Activated T-helper 1 cell treated with anti-CD3 and anti-CD28 coated beads, Interleukin-2, amount 50 U/mL, for 16 hours (primary cell): ENCODE measurements around the gene KIF5B.
"Not testable (repeated sequence)": the region's sequence is repeated elsewhere in the genome, so short reads cannot be mapped to it uniquely, and the experiment has no call there.

ENCODE experiments used
- DNase-seq, 2 donors: peaks; one replicate each; pipeline ENCODE4 v3.0.0-alpha.2; 2020; ENCODE audit warnings: low read depth in 1 of 2, low spot score in 1 of 2

Gene KIF5B

DNA sequence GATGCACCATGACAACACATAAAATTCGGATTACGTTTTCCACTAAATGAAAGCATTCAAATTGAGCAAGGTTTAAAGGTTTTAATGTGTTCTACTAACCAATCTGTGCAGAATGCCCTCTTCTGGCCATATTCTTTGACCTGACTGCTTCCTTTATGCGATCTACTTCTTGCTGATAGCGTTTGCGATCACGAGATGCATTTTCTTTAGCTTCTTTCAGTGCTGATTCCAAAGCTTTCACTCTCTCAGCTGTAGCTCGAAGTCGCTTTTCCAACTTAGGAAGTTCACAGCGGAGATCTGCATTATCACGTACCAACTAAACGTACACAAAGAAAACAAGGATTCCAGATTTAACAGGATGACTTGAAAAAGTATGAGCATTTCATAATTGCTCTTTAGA, 39.2 kb downstream of the KIF5B start:
- DNase-seq, result no peak

DNA sequence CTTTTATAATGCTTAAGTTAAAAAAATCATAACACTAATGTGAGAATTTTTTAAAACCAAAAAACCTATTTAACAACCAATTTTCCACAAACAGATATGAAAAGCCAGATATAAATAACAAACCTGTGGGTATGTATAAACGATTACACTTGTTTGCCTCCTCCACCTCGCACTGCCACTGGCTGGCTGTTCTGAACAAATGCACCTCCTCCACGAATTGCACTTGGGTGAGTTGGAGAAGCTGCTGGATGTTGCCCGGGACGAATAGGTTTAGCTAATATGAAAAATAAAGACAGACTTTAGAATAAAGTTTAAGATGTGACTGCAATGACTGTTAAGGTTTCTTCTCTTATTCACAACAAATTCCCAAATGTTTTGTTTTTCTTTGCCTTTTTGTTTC, 40.8 kb downstream of the KIF5B start:
- no peak for DNase-seq

DNA sequence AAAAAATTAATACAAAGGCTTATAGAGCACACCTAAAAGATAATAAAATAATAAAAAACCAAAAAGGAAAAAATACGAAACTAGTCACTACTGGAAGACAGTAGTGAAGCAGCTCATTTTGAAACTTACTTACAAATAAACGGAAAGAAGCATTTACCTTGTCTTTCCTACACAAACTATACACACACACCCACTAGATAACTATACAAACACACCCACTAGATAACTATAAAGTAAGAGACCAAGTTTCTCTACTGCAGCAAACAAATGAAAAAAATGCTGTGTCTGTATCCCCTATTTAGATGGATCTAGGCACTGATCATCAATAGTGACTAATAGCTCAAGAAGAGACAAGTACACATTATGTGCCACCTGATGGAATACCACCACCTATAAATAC, 49.2 kb downstream of the KIF5B start:
- no peak for DNase-seq

DNA sequence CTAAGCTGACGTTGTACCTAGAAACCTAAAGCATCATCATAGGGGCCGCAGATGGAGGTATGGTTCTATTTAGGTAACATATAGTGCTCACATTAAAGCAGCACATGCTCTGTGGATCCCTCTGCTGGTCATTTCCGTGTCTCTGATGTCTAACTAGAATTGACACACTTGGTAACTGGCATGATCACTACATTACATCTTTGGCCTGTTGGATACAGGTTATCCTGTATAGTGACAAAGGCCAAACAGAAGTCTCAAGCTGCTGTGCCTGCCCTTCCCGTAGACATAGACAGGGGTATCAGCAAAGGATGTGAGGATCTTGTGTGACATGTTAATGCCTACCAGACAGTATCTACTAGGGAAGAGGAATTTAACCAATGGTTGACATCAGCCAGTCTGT, 51.2 kb downstream of the KIF5B start:
- no peak for DNase-seq

DNA sequence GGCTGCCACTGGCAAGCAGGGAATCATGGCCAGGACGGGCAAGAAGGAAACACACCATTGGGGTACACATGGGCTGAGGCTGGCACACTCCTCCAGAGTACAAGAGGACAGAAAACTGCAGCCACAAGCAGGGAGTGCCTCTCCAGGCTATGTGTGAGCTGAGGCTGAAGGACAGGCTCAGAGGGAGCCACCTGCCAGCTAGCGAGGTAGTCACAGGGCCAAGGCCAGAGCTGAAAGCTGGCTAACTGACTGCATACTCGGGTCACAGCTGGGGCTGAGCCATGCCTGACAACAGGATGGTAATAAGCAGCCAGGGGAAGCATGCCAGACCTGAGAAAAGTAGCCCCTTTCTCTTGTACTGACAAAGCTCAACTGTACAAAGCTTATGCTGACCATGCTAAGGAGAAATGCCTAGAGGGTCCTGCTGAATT, 52.0 kb downstream of the KIF5B start:
- DNase-seq, result no peak

DNA sequence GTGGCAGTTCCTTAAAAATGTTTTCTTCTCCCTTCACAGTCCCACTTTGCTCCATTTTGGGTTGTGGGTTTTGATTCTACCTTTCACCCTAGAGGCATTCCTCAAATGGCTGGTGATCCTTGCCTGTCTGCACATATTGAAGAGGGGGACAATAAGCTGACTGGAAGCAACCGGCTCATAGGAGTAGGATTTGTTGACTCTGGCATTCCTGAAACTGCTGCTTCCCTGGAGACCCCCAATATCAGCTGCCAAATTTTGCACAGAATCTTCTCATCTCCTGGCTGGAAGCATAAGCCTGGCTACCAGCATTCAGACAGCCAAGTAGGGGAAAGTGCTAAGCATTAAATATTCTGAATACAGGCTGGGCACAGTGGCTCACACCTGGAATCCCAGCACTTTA, 53.7 kb downstream of the KIF5B start:
- DNase-seq, result no peak

DNA sequence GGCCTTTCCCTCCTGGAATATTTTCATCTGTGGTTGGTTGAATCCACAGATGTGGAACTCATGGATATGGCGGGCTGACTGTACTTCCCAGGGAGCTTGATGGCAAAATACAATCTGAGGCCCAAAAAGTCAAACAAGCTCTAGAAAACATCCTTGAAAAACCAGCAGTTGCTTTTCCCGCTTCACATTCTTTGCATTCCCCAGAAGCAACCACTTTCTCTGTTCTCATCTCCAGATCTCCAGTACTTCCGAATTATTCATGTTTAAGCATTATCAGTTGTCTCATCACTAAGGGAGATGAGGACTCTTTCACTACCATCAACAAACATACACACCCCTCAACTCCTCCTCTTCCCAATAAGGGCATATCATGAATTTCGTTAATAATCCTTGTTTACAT, 55.3 kb downstream of the KIF5B start:
- no peak for DNase-seq

DNA sequence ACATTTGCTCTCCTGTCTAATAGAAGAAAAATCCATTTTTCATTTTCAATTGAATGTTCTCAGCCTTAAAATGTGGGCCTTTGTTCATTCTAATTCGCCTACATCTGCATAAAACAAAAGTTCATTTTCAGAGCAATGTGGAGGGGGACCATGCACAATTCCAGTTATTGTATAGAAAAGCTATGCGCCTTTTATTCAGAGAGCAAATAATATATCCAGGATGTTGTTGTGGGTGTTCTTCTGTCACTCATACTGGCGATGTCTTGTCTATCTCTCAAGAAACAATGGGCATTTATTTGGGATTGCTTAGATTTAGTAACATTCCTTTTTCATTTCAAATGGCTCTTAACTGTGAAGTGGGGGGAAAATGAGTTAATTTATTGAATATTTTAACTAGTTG, 56.4 kb downstream of the KIF5B start:
- DNase-seq, result no peak

DNA sequence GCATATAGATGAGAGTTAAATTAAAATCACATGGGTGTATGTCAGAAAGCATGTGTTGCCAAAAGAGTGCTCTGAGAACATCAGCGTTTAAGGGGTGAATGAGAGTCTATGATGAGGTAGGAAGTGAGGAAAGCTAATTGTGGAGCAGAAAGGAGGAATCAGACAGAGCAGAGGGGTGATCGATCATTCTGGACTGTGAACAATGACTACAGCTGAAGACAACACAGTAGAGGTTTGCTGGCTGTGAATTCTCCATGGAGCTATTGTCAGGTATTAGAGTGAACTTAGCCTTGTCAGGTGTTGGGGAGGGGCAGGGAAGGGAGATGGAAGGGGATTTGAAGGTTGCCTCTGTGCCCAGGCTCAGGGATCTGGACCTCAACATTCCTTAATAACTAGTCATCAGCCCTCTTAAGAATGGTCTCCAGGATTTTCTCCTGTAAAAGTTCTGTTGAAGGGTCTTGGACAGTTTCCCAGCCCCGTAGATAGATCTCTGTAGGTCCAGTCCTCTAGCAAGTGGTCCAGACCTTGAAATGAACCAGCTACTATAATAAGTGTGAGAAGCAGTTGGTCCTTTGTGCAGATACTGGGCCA, 57.1 kb downstream of the KIF5B start:
- DNase-seq, result no peak

DNA sequence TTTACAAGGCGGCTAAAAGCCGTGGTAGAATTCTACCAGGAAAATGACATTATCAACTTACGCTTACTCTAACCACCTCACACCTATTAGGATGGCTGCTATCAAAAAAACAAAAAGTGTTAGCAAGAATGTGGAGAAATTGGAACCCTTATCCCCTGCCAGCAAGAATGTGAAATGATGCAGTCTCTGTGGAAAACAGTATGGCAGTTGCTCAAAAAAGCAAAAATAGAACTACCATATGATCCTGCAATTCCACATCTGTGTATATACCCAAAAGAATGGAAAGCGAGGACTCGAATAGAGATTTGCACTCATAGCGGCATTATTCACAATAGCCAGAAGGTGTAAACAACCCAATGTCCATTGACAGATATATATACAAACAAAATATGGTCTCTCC, 61.3 kb downstream of the KIF5B start:
- DNase-seq, result no peak

DNA sequence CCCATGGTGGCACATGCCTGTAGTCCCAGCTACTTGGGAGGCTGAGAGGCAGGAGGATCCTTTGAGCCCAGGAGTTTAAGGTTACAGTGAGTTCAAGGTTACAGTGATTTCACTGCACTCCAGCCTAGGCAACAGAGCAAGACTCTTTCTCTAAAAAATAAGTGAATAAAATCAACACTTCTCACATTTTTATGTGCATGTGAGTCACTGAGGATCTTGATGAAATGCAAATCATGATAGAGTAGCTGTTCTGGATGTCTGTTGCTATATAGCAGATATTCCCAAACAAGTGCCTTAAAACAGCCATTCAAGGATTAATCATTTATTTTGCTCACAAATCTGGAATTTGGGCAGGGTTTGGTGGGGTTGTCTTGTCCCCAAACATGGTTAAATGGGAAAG, 65.3 kb downstream of the KIF5B start:
- no peak for DNase-seq

DNA sequence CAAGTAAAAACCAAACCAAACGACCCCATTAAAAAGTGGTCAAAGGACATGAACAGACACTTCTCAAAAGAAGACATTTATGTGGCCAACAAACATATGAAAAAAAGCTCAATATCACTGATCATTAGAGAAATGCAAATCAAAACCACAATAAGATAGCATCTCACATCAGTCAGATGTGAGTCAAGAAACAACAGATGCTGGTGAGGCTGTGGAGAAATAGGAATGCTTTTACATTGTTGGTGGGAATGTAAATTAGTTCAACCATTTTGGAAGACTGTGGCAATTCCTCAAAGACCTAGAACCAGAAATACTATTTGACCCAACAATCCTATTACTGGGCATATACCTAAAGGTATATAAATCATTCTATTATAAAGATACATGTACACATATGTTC, 68.4 kb downstream of the KIF5B start:
- DNase-seq, result not testable (repeated sequence)

DNA sequence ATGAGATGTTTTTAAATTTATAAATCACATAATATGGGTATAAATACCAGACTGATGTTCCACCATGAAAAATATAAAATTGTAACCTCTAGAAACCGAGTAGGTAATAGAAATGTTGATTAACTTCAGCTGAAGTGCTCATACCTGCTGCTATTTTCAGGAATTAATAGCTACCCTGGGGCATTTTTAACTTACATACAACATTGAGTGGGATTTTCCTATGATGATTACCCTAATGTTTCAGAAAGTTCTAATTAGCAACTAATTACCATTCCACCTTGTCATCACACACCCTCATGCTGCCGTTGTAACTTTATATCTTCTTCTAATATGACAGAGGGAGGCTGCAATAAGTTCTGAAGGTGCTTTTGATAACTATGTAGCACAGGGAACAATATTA, 74.1 kb downstream of the KIF5B start:
- DNase-seq, result no peak

DNA sequence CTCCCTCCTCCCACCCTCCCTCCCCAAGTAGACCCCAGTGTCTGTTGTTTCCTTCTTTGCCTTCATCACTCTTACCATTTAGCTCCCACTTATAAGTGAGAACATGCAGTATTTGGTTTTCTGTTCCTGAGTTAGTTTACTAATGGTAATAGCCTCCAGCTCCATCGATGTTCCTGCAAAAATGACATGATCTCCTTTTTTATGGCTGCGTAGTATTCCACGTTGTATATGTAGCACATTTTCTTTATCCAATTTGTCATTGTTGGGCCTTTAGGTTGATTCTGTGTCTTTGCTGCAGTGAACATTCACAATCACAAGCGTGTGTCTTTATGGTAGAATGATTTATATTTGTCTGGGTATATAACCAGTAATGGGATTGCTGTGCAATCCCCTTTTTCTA, 75.8 kb downstream of the KIF5B start:
- DNase-seq, result no peak

DNA sequence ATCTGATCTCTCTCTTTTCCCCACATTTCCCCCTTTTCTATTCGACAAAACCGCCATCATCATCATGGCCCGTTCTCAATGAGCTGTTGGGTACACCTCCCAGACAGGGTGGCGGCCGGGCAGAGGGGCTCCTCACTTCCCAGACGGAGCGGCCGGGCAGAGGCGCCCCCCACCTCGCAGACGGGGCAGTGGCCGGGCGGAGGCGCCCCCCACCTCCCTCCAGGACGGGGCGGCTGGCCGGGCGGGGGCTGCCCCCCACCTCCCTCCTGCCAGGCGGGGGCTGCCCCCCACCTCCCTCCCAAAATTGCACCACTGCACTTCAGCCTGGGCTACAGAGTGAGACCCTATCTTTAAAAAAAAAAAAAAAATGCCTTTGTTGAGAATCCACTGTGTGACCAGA, 77.2 kb downstream of the KIF5B start:
- not testable (repeated sequence) for DNase-seq

DNA sequence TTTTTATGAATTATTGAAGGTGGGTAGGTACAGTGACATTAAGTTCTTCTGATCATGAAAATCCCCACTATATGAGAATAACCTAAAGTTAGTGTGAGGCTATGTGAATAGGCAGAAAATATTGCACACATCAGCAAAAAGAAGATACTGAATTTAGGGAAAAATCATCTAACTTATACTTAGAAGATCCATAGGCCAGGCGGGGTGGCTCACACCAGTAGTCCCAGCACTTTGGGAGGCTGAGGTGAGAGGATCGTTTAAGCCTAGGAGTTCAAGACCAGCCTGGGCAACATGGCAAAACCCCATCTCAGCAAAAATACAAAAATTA, 78.1 kb downstream of the KIF5B start:
- no peak for DNase-seq

DNA sequence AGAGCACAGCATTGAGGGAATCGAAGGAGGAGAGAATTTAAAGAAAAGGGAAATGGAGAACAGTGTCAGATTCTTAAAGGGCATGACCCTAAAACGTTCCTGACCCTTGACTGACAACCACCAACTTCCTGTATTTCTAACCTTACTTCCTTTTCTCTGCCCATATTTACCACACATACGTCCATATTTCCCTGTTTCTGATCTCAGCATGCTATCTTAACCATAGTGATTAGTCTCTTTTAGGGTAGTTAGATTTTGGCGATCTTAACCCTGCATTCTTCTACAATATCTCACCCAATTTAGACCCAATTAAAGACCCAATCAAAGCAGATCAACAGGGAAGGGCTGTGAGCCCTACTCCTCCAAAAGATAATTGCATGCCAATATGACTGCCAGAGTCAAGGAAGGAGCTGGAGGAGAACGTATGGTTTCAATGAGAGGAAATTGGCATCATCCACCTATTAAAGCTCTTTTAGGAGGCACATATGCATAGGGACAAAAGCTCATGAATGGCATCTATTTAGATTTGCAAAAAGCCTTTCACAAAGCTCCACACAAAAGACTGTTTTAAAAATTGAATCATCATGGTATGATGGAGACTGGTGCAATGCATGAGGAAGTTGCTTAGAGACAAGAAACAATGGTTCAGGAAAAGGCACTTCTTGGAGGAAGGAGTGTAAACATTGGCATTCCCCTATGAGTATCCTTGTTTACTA, 78.6 kb downstream of the KIF5B start:
- no peak for DNase-seq

DNA sequence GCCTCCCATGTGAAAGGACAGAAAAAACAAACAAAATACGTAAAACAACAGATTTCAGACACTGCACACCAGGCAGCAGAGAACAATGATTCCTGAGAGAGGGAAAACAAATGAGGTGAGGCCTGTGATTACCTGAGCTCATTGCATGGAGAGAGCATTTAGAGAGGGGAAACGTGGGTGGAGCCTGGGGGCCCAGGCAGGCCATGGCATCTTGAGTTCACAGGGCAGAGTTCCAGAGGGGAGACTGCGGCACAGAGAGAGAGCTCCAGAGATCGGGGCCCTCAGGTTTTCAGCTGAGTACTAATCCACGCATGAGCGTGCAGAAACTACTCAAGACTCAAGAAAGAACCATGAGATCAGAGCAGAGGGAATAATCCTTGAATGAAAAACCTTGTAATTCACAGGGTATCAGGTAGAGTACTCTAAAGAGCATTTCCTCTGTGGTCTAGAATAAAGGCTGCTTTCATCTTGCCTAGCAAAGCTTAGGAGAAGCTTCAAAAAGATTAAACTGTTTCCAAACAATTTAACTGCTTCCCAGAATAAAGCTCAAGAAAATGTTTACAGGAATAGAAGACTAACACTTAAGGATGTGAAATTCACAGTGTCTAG, 81.0 kb downstream of the KIF5B start:
- DNase-seq, result no peak

DNA sequence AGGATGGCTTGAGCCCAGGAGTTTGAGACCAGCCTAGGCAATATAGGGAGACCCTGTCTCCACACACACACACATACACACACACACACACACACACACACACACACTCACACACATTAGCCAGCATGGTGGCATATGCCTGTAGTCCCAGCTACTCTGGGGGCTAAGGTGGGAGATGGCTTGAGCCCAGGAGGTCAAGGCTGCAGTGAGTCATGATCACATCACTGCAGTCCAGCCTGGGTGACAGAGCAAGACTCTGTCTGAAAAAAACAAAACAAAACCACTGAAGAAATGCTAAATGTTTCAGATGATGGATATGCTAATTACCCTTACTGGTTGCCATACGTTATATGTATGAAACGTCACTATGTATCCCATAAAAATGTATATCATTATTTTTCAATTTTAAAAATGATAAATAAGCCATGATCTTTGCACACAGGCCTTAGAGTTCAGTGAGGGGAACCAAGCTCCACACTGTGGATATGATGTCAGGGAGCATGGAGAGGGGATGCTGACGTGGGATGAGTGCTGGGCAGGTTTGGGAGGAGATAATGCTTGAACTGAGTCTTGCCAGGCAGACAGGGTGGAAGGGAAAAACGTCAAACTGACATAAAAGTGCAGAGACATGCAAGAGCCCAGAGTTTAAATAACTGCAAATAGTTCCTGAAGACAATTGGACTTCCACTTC, 81.6 kb downstream of the KIF5B start:
- DNase-seq, result no peak

DNA sequence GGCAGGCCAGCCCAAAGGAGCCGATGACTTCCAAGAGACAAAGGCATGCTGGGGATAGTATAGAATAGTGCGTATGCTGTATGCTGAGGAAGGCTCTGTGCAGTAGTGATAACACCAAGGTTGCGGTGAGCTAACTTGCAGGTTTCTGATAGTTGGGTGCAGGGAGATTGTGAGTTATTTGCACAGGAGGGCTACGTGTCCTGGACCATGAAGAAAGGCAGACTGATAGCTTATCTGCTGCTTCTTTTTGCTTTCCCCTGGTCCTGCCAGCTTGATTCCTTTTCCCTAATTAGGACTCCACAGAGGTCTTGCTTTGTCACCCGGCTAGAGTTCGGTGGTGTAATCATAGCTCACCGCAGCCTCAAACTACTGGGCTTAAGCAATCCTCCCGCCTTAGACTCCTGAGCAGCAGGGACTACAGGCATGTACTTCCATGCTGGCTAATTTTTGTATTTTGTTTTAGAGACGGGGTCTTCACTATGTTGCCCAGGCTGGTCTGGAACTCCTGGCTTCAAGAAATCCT, 83.6 kb downstream of the KIF5B start:
- DNase-seq, result no peak

DNA sequence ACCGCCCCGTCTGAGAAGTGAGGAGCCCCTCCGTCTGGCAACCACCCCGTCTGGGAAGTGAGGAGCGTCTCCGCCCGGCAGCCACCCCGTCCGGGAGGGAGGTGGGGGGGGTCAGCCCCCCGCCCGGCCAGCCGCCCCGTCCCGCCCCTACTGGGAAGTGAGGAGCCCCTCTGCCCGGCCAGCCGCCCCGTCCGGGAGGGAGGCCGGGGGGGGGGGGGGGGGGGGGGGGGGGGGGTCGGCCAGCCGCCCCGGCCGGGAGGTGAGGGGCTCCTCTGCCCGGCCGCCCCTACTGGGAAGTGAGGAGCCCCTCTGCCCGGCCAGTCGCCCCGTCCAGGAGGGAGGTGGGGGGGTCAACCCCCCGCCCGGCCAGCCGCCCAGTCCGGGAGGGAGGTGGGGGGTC, 86.4 kb downstream of the KIF5B start:
- DNase-seq, result not testable (repeated sequence)

DNA sequence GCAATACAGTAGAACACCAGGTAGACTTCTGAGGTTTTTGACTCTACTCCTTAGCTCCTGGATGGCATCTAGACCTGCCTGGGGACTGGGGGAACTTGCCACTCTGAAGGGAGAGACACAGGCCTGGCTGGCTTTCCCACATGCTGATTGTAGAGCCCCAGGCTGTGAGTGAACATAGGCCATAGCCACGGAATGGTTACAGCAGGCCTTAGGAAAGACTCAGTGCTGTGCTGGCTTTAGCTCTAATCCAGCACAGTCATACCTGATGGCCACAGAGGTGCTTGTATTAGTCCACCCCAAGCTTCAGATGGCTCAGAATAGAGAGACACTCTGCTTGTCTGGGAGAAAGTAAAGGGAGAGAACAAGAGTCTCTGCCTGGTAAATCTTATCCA, 92.6 kb downstream of the KIF5B start:
- no peak for DNase-seq
